Adipocyte (in vitro differentiated cells): ENCODE results near the gene JAZF1.

Experiments used
- DNase-seq: peaks from one replicate; pipeline ENCODE4 v3.0.0-alpha.2; 2015; ENCODE audit warnings: low read depth
- H3K27me3 ChIP-seq: replicated peaks from 2 replicates; pipeline ENCODE4 v1.7.0; 2013; ENCODE audit warnings: mild to moderate bottlenecking, low read length, moderate library complexity; ENCODE audit not compliant: control insufficient read depth, insufficient read depth
- H3K36me3 ChIP-seq: 2 replicates; pipeline ENCODE4 v1.7.0; 2013; ENCODE audit warnings: low read length, mild to moderate bottlenecking, moderate library complexity; ENCODE audit not compliant: control insufficient read depth, insufficient read depth, severe bottlenecking
- H3K4me1 ChIP-seq: 2 replicates; pipeline ENCODE4 v1.7.0; 2013; ENCODE audit warnings: mild to moderate bottlenecking, low read length, moderate library complexity; ENCODE audit not compliant: control insufficient read depth, insufficient read depth
- H3K4me3 ChIP-seq: 2 replicates; pipeline ENCODE4 v1.7.0; 2013; ENCODE audit warnings: mild to moderate bottlenecking, low read length, moderate library complexity
- H3K9ac ChIP-seq: 2 replicates; pipeline ENCODE4 v1.7.0; 2013; ENCODE audit warnings: mild to moderate bottlenecking, low read length, moderate library complexity
- H3K9me3 ChIP-seq: 2 replicates; pipeline ENCODE4 v1.7.0; 2013; ENCODE audit warnings: mild to moderate bottlenecking, low read length, moderate library complexity; ENCODE audit not compliant: control insufficient read depth

JAZF1 gene

GRCh38 chr7:28207486-28208158, 27.0 kb upstream of the JAZF1 start:
- H3K27me3 ChIP-seq = no peaks in the 10 kb centered on the region
- peaks cover 5% of the 10 kb centered on the region for H3K9me3 ChIP-seq
- H3K4me3 ChIP-seq = no peak overlapping the region
- no peak overlapping the region for H3K9ac ChIP-seq
- no peaks in the 10 kb centered on the region for H3K36me3 ChIP-seq
- no peak for DNase-seq
- no peaks in the 10 kb centered on the region for H3K4me1 ChIP-seq

- Histone ChIP-seq H3K27me3 (no peaks in the 10 kb centered on the region), H3K4me1 (no peaks in the 10 kb centered on the region), H3K9ac (no peak overlapping the region), H3K36me3 (no peaks in the 10 kb centered on the region), H3K9me3 (no peaks in the 10 kb centered on the region), H3K4me3 (no peak overlapping the region)
- no peak for DNase-seq
Observed at GRCh38 chr7:28205506-28205905, 24.9 kb upstream of the JAZF1 start.

DNA sequence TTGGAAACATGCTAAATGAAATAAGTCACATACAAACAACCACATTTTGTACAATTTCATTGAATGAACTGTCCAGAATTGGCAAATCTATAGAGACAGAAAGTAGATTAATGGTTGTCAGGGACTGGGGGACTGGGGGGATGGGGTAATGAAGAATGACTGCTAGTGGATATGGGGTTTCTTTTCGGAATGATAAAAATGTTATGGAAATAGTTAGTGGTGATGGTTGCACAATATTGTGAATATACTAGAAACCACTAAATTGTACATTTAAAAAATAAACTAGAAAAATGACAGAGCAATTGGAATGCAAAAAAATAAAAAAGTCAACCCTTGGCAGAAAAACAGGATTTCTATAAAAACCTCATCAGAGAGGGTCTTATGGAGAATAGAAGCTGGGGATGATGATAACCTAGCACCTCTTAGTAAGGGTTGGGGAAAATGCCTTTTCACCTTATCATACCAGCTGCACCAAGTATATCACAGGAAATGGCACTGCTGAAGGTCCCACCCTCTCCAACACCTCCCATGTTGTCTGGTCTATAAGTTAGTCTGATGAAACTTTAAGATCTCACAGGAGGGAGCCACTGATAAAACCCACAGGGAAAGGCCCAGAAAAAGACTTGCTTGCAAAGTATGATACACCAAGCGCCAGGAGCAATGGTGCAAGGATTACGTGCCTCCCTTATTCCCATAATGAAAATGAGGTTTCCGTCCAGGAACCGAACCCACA, 23.1 kb upstream of the JAZF1 start:
- Histone ChIP-seq H3K27me3 (no peaks in the 10 kb centered on the region), H3K4me1 (no peaks in the 10 kb centered on the region), H3K36me3 (no peaks in the 10 kb centered on the region), H3K4me3 (no peak overlapping the region), H3K9ac (no peak overlapping the region), H3K9me3 (no peaks in the 10 kb centered on the region)
- DNase-seq = peak; percentile 71

GRCh38 chr7:28202222-28202621, 21.6 kb upstream of the JAZF1 start:
- Histone ChIP-seq H3K4me1 (no peaks in the 10 kb centered on the region), H3K36me3 (no peaks in the 10 kb centered on the region), H3K9me3 (no peaks in the 10 kb centered on the region), H3K4me3 (no peak overlapping the region), H3K27me3 (no peaks in the 10 kb centered on the region), H3K9ac (no peak overlapping the region)
- no peak for DNase-seq

- no peak overlapping the region for H3K4me3 ChIP-seq
- H3K4me1 ChIP-seq = no peaks in the 10 kb centered on the region
- H3K9ac ChIP-seq = no peak overlapping the region
- no peaks in the 10 kb centered on the region for H3K9me3 ChIP-seq
- no peaks in the 10 kb centered on the region for H3K27me3 ChIP-seq
- DNase-seq = no peak
- H3K36me3 ChIP-seq = no peaks in the 10 kb centered on the region
Observed at GRCh38 chr7:28201131-28201530, 20.5 kb upstream of the JAZF1 start.

DNA sequence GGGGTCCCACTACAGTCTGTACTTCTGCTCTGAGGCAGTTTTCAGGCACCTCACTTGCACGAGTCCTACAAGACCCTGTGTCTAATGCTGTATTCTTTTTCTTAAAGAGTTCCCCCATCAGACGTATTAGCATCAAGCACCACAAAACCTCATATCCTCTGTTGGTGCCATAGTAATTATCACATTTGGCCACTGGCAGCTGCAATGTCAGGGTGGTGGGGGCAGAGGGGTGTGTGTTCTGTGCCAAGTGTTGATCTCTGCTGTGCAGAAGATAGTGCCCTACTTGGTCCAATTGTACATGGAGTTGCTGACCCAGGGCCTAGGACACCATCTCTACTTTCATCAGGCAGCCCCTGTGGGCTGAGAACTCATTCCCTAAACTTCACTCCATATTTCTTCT, 20.0 kb upstream of the JAZF1 start:
- Histone ChIP-seq H3K4me3 (no peak overlapping the region), H3K27me3 (no peaks in the 10 kb centered on the region), H3K36me3 (no peaks in the 10 kb centered on the region), H3K9me3 (no peaks in the 10 kb centered on the region), H3K4me1 (no peaks in the 10 kb centered on the region), H3K9ac (no peak overlapping the region)
- DNase-seq = no peak

DNA sequence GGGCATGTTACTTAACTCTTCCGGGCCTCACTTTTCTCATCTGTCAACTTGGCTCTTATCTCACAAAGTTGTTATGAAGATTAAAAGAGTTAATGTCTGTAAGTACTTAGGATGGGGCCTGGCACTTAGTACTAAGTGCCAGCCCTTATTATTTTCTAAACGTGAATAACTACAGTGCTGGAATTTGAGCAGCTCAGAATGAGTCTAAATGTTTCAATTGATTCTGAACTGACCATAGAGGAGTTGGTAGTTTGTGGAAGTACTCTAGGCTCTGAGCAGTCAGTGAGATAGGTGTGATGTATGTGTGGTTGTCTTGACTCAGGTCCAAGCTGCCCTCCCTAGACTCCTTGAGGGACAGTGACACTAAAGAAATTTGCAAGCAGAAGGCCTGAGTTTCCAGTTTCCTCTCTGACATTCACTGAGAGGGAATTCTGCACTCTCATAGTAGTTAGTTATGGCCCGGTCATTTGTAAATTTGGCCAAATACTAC, 18.5 kb upstream of the JAZF1 start:
- no peak overlapping the region for H3K9ac ChIP-seq
- no peak for DNase-seq
- H3K4me1 ChIP-seq = no peaks in the 10 kb centered on the region
- H3K27me3 ChIP-seq = no peaks in the 10 kb centered on the region
- no peaks in the 10 kb centered on the region for H3K9me3 ChIP-seq
- H3K36me3 ChIP-seq = no peaks in the 10 kb centered on the region
- no peak overlapping the region for H3K4me3 ChIP-seq

DNA sequence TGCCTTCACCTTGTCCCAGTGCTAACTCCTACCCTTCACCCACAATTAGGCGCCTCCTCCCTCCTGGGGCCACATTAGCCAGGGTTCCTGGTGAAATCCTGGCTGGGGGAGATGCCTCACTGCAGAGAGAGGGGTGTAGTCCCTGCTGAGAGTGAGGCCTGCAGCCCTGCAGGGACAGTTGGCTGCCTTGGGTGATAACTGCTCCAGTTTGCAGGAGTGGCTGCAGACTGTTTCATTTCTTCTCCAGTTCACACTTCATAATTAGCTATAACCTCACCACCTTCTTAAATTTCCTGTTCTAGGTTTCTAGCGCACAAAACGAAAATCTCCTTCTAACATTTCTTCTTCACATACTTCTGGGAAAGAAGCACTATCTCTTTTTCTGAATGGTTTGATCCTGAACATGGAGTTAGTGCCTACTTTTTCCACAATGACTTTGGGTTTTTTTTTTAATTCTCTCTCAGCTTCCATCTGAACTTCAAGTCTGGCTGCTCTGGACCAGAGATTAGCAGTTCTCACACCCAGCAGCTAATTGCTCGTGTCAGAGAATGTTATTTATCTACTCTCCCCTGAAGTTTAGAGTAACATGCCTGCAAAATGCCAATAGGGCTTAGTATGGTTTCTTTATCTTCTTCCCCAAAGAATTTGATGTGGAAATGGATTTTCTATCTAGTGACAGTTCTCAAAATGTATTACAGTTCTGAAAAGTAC, 15.5 kb upstream of the JAZF1 start:
- H3K27me3 ChIP-seq = no peaks in the 10 kb centered on the region
- DNase-seq = no peak
- H3K9ac ChIP-seq = no peak overlapping the region
- no peak overlapping the region for H3K4me3 ChIP-seq
- no peaks in the 10 kb centered on the region for H3K36me3 ChIP-seq
- no peaks in the 10 kb centered on the region for H3K9me3 ChIP-seq
- no peaks in the 10 kb centered on the region for H3K4me1 ChIP-seq

- Histone ChIP-seq H3K9ac (no peak overlapping the region), H3K4me1 (no peaks in the 10 kb centered on the region), H3K27me3 (no peaks in the 10 kb centered on the region), H3K36me3 (no peaks in the 10 kb centered on the region), H3K9me3 (no peaks in the 10 kb centered on the region), H3K4me3 (no peak overlapping the region)
- peak; percentile 84 for DNase-seq
Observed at GRCh38 chr7:28192786-28193585, 12.4 kb upstream of the JAZF1 start.

GRCh38 chr7:28191751-28192150, 11.2 kb upstream of the JAZF1 start:
- peak; percentile 41 for DNase-seq
- no peak overlapping the region for H3K9ac ChIP-seq
- no peaks in the 10 kb centered on the region for H3K9me3 ChIP-seq
- H3K27me3 ChIP-seq = no peaks in the 10 kb centered on the region
- H3K36me3 ChIP-seq = no peaks in the 10 kb centered on the region
- H3K4me3 ChIP-seq = no peak overlapping the region
- no peaks in the 10 kb centered on the region for H3K4me1 ChIP-seq

GRCh38 chr7:28191184-28191583, 10.6 kb upstream of the JAZF1 start:
- no peaks in the 10 kb centered on the region for H3K4me1 ChIP-seq
- H3K36me3 ChIP-seq = no peaks in the 10 kb centered on the region
- no peak overlapping the region for H3K4me3 ChIP-seq
- H3K9ac ChIP-seq = no peak overlapping the region
- H3K27me3 ChIP-seq = no peaks in the 10 kb centered on the region
- no peak for DNase-seq
- H3K9me3 ChIP-seq = no peaks in the 10 kb centered on the region
